ENCODE measurements around the gene PTPRK.

Gene PTPRK

GRCh38 chr6:128046033-128046432 is 474.4 kb downstream of the PTPRK start:
- no peak for TF ChIP-seq CTCF (IDR thresholded peaks at IDR 0.05; ENCODE audit: low read depth, low read length, missing control alignments)
- no peak for DNase-seq (ENCODE audit: low read depth)
- H3K4me3 ChIP-seq (ENCODE audit: low read depth, low read length): no peak overlapping the region

- DNase-seq (ENCODE audit: low read depth): no peak
- TF ChIP-seq CTCF (IDR thresholded peaks at IDR 0.05; ENCODE audit: low read depth, low read length, missing control alignments): no peak
- no peak overlapping the region for H3K4me3 ChIP-seq (ENCODE audit: low read depth, low read length)
Measured at GRCh38 chr6:128039543-128039942, 480.9 kb downstream of the PTPRK start.

- DNase-seq (ENCODE audit: low read depth): no peak
- no peak overlapping the region for H3K4me3 ChIP-seq (ENCODE audit: low read depth, low read length)
- TF ChIP-seq CTCF (IDR thresholded peaks at IDR 0.05; ENCODE audit: low read depth, low read length, missing control alignments): no peak
Measured at GRCh38 chr6:128036808-128037570, 483.4 kb downstream of the PTPRK start.

- no peak for DNase-seq (ENCODE audit: low read depth)
- TF ChIP-seq CTCF (IDR thresholded peaks at IDR 0.05; ENCODE audit: low read depth, low read length, missing control alignments): no peak
- H3K4me3 ChIP-seq (ENCODE audit: low read depth, low read length): no peak overlapping the region
Measured at GRCh38 chr6:128033156-128033555, 487.2 kb downstream of the PTPRK start.

GRCh38 chr6:128032042-128032441 is 488.4 kb downstream of the PTPRK start:
- DNase-seq (ENCODE audit: low read depth): no peak
- TF ChIP-seq CTCF (IDR thresholded peaks at IDR 0.05; ENCODE audit: low read depth, low read length, missing control alignments): no peak
- H3K4me3 ChIP-seq (ENCODE audit: low read depth, low read length): no peak overlapping the region

GRCh38 chr6:128029826-128030225 is 490.6 kb downstream of the PTPRK start:
- no peak for DNase-seq (ENCODE audit: low read depth)
- TF ChIP-seq CTCF (IDR thresholded peaks at IDR 0.05; ENCODE audit: low read depth, low read length, missing control alignments): no peak
- no peak overlapping the region for H3K4me3 ChIP-seq (ENCODE audit: low read depth, low read length)

GRCh38 chr6:128028183-128028582 is 492.2 kb downstream of the PTPRK start:
- no peak for TF ChIP-seq CTCF (IDR thresholded peaks at IDR 0.05; ENCODE audit: low read depth, low read length, missing control alignments)
- H3K4me3 ChIP-seq (ENCODE audit: low read depth, low read length): no peak overlapping the region
- no peak for DNase-seq (ENCODE audit: low read depth)
